WTC11 (cell line): Measurements from ENCODE around the gene XPR1.

ENCODE experiments used
- AFF4 ChIP-seq: sonication (generic); formaldehyde crosslinking; IDR thresholded peaks from 2 replicates; pipeline ENCODE4 v1.8.1; 2023; ENCODE audit warnings: mild to moderate bottlenecking, missing genetic modification reagents, borderline replicate concordance
- ATF2 ChIP-seq: sonication (generic); formaldehyde crosslinking; IDR thresholded peaks from 2 replicates; pipeline ENCODE4 v1.8.1; 2022; ENCODE audit warnings: low read depth, missing genetic modification reagents, borderline replicate concordance
- CTCF ChIP-seq: fragments of 200-600 bp; IDR thresholded peaks from 2 replicates; pipeline ENCODE4 v1.8.0; 2022; ENCODE audit warnings: antibody characterized with exemption
- IRF2 ChIP-seq: sonication (generic); formaldehyde crosslinking; IDR thresholded peaks from 2 replicates; pipeline ENCODE4 v1.8.0; 2022; ENCODE audit warnings: low read depth, missing genetic modification reagents, borderline replicate concordance
- KAT7 ChIP-seq: sonication (generic); formaldehyde crosslinking; IDR thresholded peaks from 2 replicates; pipeline ENCODE4 v1.8.1; 2023; ENCODE audit warnings: missing genetic modification reagents, mild to moderate bottlenecking, borderline replicate concordance
- NFATC4 ChIP-seq: fragments of 250-450 bp; sonication (Bioruptor Pico); IDR thresholded peaks from 2 replicates; pipeline ENCODE4 v1.9.0; 2021; ENCODE audit warnings: mild to moderate bottlenecking
- NFYB ChIP-seq: sonication (generic); formaldehyde crosslinking; conservative IDR thresholded peaks from 2 replicates; pipeline ENCODE4 v1.8.0; 2022; ENCODE audit warnings: low read depth, missing genetic modification reagents
- NR2C2 ChIP-seq: sonication (generic); formaldehyde crosslinking; IDR thresholded peaks from 2 replicates; pipeline ENCODE4 v1.8.0; 2022; ENCODE audit warnings: mild to moderate bottlenecking, missing genetic modification reagents
- PREB ChIP-seq: sonication (generic); formaldehyde crosslinking; IDR thresholded peaks from 2 replicates; pipeline ENCODE4 v1.8.1; 2022; ENCODE audit warnings: mild to moderate bottlenecking, missing genetic modification reagents, moderate library complexity, borderline replicate concordance
- USF1 ChIP-seq: sonication (generic); formaldehyde crosslinking; IDR thresholded peaks from 2 replicates; pipeline ENCODE4 v1.8.0; 2022; ENCODE audit warnings: mild to moderate bottlenecking, missing genetic modification reagents
- ZBTB21 ChIP-seq: sonication (generic); formaldehyde crosslinking; IDR thresholded peaks from 2 replicates; pipeline ENCODE4 v1.8.1; 2023; ENCODE audit warnings: mild to moderate bottlenecking, missing genetic modification reagents, borderline replicate concordance
- ZNF532 ChIP-seq: fragments of 250-450 bp; sonication (Bioruptor Pico); IDR thresholded peaks from 2 replicates; pipeline ENCODE4 v1.9.0; 2021; ENCODE audit warnings: mild to moderate bottlenecking, borderline replicate concordance

- TF ChIP-seq CTCF, result no peak
- TF ChIP-seq USF1 (CRISPR knock-in tag), result no peak
- TF ChIP-seq NR2C2 (CRISPR knock-in tag), result no peak
- no peak for TF ChIP-seq NFATC4 (CRISPR knock-in tag)
- TF ChIP-seq ATF2, result no peak
- TF ChIP-seq ZBTB21 (CRISPR knock-in tag), result no peak
- TF ChIP-seq IRF2 (CRISPR knock-in tag), result no peak
- TF ChIP-seq KAT7 (CRISPR knock-in tag), result no peak
- TF ChIP-seq AFF4 (CRISPR knock-in tag), result no peak
- TF ChIP-seq ZNF532 (CRISPR knock-in tag), result no peak
- no peak for TF ChIP-seq NFYB
- TF ChIP-seq PREB (CRISPR knock-in tag), result no peak
Observed at GRCh38 chr1:180662709-180663108, 30.9 kb downstream of the XPR1 start.
